ENCODE results near the gene CTNNA1.
A peak's percentile ranks its signal among the peaks of the same experiment; 100 is the strongest.
"Not testable (repeated sequence)": the region's sequence is repeated elsewhere in the genome, so short reads cannot be mapped to it uniquely, and the experiment has no call there.

Gene CTNNA1

DNA sequence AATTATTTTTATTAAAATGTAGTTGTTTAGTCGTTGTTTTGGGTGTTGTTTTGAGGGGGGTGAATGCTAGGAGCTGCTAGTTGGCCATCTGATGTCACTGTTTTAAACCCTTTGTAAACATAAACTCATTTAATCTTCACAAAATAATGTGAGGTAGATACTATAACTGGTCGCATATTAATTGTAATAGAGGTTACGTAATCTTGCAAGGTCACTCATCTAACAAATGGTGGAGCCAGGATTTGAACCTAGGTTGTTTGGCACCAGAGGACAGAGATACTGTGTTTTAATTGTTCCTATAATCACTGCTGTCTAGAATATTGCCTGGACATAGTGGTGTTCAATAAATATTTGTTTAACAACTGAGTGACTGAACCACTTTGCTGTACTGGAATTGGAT lies 67.5 kb downstream of the CTNNA1 start:
- DNase-seq: no peak

DNA sequence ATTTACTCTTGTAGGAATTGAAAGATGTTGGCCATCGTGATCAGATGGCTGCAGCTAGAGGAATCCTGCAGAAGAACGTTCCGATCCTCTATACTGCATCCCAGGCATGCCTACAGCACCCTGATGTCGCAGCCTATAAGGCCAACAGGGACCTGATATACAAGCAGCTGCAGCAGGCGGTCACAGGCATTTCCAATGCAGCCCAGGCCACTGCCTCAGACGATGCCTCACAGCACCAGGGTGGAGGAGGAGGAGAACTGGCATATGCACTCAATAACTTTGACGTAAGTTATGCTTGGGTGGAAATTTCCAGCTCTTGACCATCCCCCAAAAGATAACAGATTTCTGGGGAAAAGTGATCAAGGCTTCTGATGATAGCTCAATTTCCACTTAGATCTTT lies 71.3 kb downstream of the CTNNA1 start:
- DNase-seq: no peak

DNA sequence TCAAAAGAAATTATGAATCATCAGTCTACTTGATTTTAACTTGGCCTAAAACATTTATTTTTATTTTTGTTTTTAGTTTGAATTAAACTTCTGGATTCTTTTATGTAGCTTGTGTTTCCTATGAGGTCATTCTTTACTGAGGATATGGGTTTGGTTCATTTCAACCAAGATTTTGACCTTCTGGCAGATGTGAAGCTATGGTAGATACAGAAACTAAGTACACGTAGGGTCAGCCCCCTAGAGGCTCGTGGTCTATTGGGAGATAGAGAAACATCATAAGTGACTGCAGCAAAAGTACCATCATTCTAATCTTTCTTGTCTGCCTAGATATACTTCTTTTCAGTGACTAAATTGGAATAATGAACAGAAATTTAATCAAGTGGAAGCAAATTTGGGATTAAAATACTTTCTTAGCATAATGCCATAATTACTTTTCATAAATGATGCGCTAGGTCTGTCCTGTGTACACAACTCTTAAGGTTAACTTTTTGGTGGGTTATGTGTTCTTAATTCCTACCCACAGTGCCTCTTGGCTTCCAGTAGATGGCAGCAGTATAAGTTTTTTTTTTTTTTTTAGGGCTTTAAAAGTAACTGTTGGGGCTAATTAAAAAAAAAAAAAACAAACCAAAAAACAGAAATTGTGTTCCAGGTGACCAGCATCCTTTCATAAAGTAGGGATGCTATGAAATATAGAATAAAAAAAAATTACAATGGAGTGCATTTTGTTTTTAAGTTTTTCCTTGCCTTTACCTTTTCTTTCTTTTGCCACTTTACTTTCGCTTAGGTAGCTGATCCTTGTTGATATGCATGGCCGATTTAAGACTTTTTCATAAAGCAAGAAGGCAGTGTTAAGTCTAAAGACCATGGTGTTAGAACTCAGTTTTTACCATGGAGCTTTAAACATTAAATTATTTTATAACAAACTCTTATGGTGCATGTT lies 72.0 kb downstream of the CTNNA1 start:
- peak in 1 of 6 experiments; percentile 2 for DNase-seq

DNA sequence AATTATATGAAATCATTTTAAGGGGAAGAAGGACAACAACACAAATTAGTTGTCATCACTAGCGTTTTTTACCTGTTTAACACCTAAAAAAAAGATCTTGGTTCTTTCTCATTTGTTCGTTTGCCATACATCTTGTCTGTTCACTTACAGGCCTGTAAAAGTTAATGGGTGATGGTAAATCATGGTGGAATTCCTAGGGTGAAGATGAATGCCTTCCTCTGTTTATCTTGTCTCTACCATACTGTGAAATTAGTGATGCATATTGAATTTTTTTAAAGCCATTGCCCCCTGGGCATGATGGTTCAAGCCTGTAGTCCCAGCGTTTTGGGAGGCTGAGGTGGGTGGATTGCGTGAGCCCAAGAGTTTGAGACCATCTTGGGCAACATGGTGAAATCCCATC lies 75.3 kb downstream of the CTNNA1 start:
- no peak for DNase-seq

DNA sequence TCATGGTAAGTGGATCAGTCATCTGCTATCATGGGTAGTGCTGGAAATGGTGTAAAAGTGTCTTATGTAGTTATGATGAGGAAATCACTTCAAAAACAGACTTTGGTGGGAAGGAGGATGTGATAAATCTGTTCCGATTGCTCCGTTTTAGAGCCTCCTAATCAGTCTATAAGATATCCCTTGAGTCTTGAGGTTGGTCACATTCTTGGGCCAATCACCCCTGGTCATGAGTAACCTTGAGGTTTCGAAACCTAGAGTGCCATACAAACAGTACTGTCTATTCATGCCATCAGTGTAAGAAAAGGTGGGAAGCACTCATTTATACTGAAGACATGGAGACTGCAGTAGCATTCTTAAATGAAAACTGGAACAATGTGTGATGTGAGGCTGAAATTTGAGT lies 76.1 kb downstream of the CTNNA1 start:
- DNase-seq: no peak

DNA sequence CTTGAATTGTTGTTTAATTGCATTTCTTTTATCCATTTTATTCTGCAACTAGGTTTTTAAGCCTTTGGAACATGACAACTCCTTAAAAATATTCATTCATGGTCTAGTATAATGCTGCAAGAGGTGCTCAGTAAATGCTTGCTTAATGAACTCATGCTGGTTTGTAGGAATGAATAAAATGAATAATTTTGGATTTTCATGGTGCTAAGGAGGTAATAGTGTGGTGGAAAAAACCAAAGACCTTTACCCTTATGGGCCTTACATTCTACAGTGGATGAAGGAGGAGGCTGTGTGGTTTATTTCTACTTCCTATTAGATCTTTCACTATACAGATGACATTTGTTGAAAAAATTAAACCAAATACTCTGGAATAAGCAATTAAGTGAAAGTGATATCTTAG lies 78.5 kb downstream of the CTNNA1 start:
- no peak for DNase-seq

DNA sequence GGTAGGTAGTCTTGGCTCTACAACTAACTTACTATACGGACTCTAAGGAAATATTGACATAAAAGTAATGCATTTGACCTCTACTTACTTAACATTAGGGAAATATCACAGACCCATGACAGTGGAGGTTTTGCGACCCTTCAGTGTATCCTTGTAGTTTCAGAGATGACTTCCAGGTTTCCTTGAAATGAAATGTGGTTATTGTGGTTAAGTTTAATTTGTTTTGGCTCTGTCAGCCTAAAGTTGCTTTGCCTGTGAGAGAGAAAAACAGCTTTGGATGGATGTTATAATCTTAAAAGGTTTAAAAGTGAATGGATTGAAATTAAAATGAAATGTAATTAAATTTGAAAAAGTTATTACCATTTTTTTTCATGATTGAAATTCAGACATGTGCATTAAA lies 79.0 kb downstream of the CTNNA1 start:
- DNase-seq: no peak

DNA sequence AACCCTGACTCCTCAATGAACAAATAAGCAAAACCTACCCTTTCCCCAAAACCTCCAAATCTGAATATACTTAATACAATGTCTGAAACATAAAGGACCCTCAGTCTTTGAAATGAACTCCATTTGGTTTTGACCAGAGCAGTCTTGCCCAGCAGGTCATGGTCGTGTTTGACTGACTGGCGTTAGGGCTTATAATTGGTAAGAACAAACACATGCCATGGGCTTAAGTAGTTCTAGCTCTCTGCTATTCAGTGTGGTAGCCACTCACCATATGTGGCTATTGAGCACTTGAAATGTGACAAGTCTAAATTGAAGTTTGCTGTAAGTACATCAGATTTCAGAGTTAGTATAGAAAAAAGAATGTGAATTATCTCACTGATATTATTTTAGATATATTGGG lies 79.9 kb downstream of the CTNNA1 start:
- no peak for DNase-seq

DNA sequence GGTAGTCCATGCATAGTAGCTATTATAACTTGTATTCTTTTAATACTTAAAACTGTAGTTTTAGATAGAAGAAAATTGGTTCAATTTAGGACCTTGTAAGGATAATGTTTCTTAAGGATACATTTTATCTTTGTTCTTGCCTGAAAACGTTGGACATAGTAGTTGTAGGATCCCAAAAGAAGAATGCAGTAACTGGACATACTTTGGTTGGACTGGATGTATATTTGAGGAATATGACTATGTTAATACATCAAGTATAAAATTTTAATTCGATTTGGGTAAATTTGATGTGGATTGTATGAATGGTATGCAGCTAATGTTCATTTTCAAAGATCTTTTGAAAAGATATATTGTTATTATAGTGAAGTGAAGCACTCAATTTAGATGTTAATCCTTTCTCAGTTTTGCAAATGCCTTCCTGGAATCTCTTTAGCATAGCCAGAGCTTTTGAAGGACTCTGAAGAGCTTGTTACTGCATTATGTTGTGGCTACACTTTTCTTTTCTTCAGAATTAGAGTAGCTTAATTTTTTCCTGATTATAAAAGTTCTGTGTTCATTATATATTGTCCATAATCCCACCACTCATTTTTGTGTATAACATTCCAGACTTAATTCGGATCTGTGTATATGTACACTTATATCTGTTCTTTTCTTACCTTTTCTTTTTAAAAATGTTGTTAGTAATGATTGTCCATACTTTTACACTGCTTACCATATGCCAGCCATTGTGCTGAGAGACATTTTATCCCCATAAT lies 80.7 kb downstream of the CTNNA1 start:
- no peak for DNase-seq

DNA sequence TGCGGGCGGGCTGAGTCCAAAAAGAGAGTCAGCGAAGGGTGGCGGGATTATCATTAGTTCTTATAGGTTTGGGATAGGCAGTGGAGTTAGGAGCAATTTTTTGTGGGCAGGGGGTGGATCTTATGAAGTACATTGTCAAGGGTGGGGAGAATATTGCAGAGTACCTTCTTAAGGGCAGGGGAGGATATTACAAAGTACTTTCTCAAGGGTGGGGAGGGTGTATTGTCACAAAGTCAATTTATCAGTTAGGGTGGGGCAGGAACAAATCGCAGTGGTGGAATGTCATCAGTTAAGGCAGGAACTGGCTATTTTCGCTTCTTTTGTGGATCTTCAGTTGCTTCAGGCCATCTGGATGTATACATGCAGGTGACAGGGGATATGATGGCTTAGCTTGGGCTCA lies 81.6 kb downstream of the CTNNA1 start:
- DNase-seq: not testable (repeated sequence)

DNA sequence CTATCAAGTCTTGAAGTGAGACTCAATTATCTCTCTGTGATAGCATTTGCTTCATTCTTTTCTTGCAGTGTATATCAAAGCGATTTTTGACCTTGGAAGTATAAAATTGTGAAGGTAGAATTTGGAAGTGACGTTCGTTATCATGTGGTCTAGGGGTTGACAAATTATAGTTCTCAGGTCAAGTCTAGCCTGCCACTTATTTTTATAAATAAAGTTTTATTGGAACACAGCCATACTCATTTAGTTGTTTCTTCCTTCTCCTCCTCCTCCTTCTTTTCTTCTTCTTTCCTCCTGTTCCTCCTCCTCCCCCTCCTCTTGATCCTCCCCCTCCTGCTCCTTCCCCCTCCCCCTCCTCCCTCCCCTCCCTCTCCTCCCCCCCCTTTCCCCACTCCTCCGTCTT lies 83.9 kb downstream of the CTNNA1 start:
- DNase-seq: no peak

DNA sequence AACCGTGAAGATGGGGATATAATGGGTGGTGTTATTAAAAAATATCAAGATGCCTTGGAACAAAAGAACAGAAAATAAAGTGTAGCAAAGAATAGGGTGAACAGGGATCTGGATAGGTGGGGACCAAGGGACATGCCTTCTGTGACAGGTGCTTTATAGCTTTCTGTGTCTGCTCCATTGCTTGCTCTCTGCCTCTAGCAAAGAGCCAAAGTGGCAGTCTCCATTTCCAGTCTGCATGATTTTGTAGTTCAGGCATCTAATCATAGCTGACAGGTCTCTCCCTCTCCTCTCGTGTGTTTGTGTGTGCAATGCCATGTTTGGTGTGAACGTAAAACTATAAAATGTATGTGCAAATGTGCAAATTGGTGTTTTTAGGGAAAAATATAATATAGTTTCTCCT lies 86.9 kb downstream of the CTNNA1 start:
- DNase-seq: no peak

DNA sequence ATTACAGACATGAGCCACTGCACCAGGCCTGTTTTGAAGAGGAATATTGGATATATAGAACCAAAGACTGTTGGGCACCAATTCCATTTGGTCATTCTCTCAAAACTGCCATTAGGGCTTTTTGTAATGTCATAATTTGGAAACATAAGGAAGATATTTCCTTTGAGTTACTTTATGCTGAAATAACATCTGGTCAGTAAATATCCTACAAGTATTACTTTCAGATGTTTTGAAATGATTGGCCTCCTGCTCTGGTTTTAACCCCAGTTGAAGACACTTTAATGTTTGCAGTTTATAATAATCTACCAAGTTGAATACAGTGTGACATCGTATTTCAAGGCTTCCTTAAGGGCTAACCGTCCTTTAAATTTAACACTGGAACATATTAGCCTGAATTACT lies 88.3 kb downstream of the CTNNA1 start:
- DNase-seq: no peak

DNA sequence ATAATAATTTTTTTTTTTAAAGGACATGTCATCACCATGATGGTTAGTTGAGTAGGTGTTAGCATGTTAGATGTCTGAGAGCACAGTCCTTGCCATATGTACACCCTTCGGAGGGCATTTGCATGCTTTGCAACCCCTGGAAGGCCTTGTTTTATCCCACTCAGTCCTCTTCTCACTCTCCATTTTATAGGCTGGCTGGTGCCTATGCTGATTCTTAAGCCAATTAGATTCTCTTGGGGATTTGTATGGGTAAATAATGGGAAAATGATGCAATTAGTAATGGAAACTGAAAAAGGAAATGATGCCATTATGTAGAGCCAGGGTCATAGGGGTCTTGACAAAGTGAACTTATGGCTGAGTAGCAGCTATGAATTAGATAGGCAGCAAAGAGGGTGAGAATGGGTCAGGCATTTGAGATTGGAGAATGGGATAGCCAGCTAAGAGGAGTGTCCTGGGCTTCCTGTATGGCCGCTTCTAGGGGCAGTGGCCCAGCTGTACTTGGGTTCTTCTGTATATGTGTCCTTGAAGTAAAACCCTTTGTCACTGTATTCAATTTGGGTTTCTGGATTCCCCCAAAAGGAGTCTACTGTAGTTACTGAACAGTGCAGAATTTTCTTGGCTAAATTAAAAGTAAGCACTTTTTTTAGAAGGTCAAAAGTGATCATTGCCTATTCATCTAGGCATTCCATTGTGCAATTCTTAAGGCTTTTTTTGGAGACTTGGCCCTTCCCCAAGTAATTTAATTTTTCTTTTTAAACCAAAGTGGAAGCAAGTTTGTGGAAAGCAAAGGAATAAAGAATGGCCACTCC lies 90.3 kb downstream of the CTNNA1 start:
- no peak for DNase-seq

DNA sequence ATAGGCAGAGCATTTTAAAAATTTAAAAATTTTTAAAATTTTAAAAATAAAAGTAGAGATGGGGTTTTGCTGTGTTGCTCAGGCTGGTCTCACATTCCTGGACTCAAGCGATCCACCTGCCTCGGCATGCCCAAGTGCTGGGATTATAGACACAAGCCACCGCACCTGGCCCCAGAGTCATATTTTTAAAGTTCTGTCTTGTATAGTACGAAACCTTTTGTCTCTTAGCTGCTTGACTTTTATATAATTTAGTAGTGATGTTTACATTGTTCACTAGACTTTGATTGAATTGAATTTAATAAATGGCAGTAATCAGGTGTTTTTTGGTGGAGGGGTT lies 90.9 kb downstream of the CTNNA1 start:
- no peak for DNase-seq

DNA sequence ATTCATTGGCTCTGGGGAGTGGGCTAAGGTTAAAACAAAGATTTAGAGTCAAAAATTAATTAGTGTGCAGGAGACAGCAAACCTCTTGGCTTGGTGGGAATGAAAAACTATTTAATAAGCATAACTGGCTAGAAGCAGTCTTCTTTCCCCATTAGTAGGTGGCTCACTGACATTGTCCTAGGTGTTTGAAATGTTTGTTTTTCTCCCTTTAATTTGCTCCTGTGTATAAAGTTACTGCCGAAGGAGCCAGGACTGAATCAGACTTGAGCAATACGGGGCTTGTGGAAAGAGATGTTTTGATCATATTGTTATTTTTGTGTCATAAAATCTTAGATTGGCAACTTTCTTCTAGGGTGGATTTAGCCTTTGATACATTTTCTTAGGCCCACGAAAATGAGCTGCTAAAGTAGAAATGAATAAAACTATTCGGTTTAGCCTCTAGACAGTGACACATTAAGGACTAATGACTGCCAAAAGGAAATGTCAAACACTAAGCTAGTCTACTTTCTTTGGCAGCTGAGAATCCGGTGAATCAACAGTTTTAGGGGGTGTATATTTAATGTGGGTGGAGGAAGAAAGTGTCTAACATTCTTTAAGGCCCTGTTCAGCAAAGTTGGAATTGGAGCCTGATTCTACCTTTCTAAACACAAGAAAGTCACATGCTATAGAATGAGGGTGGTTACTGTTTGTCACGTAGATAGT lies 91.7 kb downstream of the CTNNA1 start:
- no peak for DNase-seq

DNA sequence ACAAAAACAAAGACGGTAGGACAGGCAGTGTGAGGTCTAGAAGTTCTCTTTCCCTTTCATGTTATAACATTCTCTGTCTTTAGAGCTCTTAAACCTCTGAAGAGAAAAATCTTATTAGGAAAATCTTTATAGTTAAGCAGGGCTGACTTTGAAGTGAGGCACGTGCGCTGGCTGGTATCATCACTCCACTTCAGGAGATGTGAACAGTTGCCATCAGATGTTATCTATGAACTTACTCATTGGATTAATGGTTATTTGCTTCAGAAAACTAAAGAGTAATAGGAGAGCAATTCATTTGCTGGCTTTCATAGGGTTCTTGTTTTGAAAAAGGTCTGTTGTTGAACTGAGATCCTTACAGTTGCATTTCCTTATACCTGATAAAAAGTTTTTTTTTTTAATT lies 96.2 kb downstream of the CTNNA1 start:
- DNase-seq: no peak

DNA sequence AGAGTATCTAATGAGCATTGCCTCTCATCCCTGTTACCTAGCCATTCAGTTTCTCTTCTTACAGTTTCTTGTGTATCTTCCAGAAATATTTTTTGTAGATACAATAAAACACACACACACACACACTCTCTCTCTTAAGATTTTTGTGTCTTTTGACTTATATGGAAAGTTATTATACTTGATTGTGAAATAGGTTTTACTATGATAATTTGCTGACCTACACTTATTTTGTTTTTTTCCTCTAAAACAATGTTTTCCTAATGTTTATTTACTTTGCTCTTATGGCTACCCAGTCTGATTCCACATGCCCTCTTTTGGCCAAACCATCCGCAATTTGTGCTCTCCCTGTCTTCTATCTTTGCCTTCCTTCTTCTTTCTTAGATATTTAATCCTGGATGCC lies 96.7 kb downstream of the CTNNA1 start:
- no peak for DNase-seq

DNA sequence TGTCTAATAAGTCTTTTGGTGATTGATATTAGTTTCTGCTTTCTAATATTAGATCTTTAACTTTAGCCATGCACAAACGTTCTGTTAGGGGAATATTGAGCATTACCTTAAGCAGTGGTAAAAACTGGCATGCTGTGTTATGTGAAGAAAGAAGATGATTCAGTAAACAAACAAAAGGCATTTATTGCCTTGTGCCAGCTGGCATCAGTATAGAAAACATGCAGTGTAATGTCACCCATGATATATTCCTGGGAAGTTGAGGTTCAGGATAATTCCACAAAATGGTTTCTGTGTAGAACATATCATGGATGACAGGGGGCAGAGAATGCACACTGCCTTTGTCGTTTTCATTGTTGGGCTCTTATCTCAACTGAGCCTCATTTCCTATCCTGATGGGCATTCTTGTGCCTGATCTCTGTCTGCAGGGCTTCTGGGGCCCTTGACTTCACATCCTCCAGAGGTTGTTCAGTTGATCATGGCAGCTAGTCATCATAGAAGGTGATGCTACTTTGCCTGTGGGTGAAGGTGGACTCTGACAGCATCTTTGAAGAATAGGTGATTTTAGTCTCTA lies 97.7 kb downstream of the CTNNA1 start:
- no peak for DNase-seq

DNA sequence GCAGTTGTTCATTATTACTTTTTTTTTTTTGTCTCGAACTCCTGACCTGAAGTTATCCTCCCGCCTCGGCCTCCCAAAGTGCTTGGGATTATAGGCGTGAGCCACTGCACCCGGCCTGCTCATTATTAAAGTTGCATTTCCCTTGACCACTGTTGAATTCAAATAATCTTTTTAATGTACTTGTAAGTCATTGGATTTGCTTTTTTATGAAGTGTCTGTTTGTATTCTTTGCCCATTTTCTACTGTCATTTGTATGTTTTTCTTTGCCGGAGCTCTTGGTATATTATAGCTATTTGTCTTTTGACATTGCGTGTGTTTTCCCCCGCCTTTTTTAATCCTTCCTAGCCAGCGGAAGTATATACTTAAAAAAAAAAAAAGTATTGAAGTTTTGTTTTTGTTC lies 99.9 kb downstream of the CTNNA1 start:
- peak in 2 of 6 experiments; percentile 1 to 3 for DNase-seq

DNA sequence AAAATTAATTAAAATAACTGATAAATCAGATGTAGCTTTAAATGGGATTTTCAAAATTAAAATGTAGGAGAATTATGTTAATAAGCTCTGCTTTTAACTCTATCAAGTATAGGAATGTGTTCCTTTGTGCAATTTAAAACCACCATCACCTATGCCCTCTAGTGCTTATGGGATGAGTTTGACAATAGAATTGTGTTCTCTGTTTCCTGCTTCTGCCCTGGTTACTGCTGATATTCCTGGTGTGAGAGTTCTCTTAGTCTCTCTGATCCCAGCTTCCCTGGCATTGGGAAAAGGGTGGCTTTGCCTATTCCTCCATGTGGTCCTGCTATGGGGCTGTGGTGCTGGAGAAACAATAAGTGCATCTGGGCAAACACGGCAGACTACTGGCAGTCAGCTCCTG lies 113.8 kb downstream of the CTNNA1 start:
- no peak for DNase-seq

DNA sequence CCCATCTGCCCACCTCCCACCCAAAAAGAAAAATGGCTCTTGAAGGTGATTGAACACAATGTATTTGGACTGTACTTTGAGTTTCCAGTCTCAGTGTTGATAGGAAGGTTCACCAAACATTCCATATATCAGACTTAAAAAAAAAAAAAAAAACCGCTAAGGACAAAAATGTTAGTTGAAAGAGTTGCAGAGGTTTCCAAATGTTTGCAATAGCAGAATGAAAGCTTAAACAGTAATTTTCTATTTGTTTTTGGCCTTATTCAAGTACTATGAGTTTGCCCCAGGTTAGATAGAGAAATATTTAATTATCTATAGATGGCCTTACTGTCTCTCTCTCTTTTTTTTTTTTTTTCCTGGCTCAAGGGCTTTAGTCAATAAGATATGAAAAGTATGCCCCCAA lies 115.8 kb downstream of the CTNNA1 start:
- DNase-seq: no peak

Data from stimulated activated naive CD4-positive, alpha-beta T cell (primary cell).